GM23338 (cell line): ENCODE measurements around the gene DGKD. TPM values are rescaled to one million over a fixed set of nuclear protein-coding genes. Genes with fewer than 3 reads are reported as not detected.

Source experiments
- ATAC-seq: fragments of 200-7000 bp; cut with Tn5 transposase; 3 replicates; pipeline ENCODE4 v1.9.1; 2020
- DNase-seq: peaks from one replicate; pipeline ENCODE4 v3.0.0-alpha.2; 2015; ENCODE audit warnings: low spot score
- H2AFZ ChIP-seq: fragments of 200-600 bp; sonication (generic); 2 replicates; pipeline ENCODE4 v1.8.0; 2016; ENCODE audit warnings: antibody characterized with exemption, mild to moderate bottlenecking, moderate library complexity
- H3F3A ChIP-seq: fragments of 200-600 bp; sonication (generic); replicated peaks from 2 replicates; pipeline ENCODE4 v1.8.0; 2017; ENCODE audit warnings: antibody characterized with exemption, mixed run types, low read depth
- H3K27ac ChIP-seq: fragments of 200-600 bp; sonication (generic); 2 replicates; pipeline ENCODE4 v1.6.1; 2016; ENCODE audit warnings: low read depth
- H3K27me3 ChIP-seq: fragments of 200-600 bp; sonication (generic); 2 replicates; pipeline ENCODE4 v1.8.0; 2016; ENCODE audit warnings: mild to moderate bottlenecking, mixed run types, moderate library complexity; ENCODE audit not compliant: insufficient read depth
- H3K36me3 ChIP-seq: fragments of 200-600 bp; sonication (generic); 2 replicates; pipeline ENCODE4 v1.8.0; 2016; ENCODE audit warnings: mild to moderate bottlenecking; ENCODE audit not compliant: insufficient read depth
- H3K4me1 ChIP-seq: fragments of 200-600 bp; sonication (generic); 2 replicates; pipeline ENCODE4 v1.8.0; 2016; ENCODE audit warnings: mild to moderate bottlenecking, moderate library complexity; ENCODE audit not compliant: insufficient read depth
- H3K4me2 ChIP-seq: fragments of 200-600 bp; sonication (generic); 2 replicates; pipeline ENCODE4 v1.7.1; 2017; ENCODE audit warnings: mixed run types
- H3K4me3 ChIP-seq: fragments of 200-600 bp; sonication (generic); 2 replicates; pipeline ENCODE4 v1.6.1; 2016; ENCODE audit warnings: mixed run types
- H3K79me2 ChIP-seq: fragments of 200-600 bp; sonication (generic); replicated peaks from 2 replicates; pipeline ENCODE4 v1.8.0; 2017; ENCODE audit warnings: mild to moderate bottlenecking; ENCODE audit not compliant: insufficient read depth
- H3K9me2 ChIP-seq: fragments of 200-600 bp; sonication (generic); 2 replicates; pipeline ENCODE4 v1.8.0; 2017; ENCODE audit not compliant: insufficient read depth
- H4K20me1 ChIP-seq: fragments of 200-600 bp; sonication (generic); replicated peaks from 2 replicates; pipeline ENCODE4 v1.8.0; 2017; ENCODE audit warnings: mild to moderate bottlenecking; ENCODE audit not compliant: insufficient read depth
- H3K27ac Mint-ChIP-seq: 2 replicates; pipeline ENCODE4 v1.8.0; 2020; ENCODE audit warnings: inconsistent platforms, mild to moderate bottlenecking, moderate library complexity, mixed read lengths
- H3K27me3 Mint-ChIP-seq: 3 replicates; pipeline ENCODE4 v1.8.0; 2022; ENCODE audit warnings: low read depth, mild to moderate bottlenecking, moderate library complexity, mixed read lengths, inconsistent platforms; ENCODE audit not compliant: insufficient read depth, poor library complexity
- H3K36me3 Mint-ChIP-seq: 3 replicates; pipeline ENCODE4 v1.8.0; 2021; ENCODE audit warnings: low read depth, mild to moderate bottlenecking, inconsistent platforms, moderate library complexity, mixed read lengths
- H3K4me1 Mint-ChIP-seq: 3 replicates; pipeline ENCODE4 v1.8.0; 2020; ENCODE audit warnings: mild to moderate bottlenecking, inconsistent platforms, mixed read lengths
- H3K4me3 Mint-ChIP-seq: 3 replicates; pipeline ENCODE4 v1.8.0; 2021; ENCODE audit warnings: moderate library complexity, mild to moderate bottlenecking, inconsistent platforms, mixed read lengths
- H3K9me3 Mint-ChIP-seq: 3 replicates; pipeline ENCODE4 v1.8.0; 2020; ENCODE audit warnings: moderate library complexity, mild to moderate bottlenecking, inconsistent platforms, mixed read lengths
- CREB1 ChIP-seq: fragments of 250-450 bp; sonication (Bioruptor Pico); IDR thresholded peaks from 2 replicates; pipeline ENCODE4 v1.5.0; 2020; ENCODE audit warnings: low read depth, mild to moderate bottlenecking, moderate library complexity
- CTCF ChIP-seq, 2 experiments: fragments of 200-600 bp in 1 of 2; sonication (generic) in 1 of 2; conservative IDR thresholded peaks; 2 replicates each; pipeline versions ENCODE4 v1.5.1 to v1.6.1; 2016 to 2017; ENCODE audit warnings: antibody characterized with exemption in 2 of 2, low read depth in 2 of 2, mild to moderate bottlenecking in 2 of 2, moderate library complexity in 1 of 2
- EZH2 ChIP-seq: fragments of 200-600 bp; sonication (generic); IDR thresholded peaks from one replicate; pipeline ENCODE4 v1.8.0; 2017; ENCODE audit warnings: antibody characterized with exemption, mild to moderate bottlenecking, low read depth; ENCODE audit not compliant: unreplicated experiment
- EZH2phosphoT487 ChIP-seq: fragments of 200-600 bp; sonication (generic); IDR thresholded peaks from one replicate; pipeline ENCODE4 v1.8.1; 2018; ENCODE audit warnings: antibody characterized with exemption; ENCODE audit not compliant: unreplicated experiment
- JUNB ChIP-seq: IDR thresholded peaks from one replicate; pipeline ENCODE4 v1.6.1; 2016; ENCODE audit warnings: antibody characterized with exemption; ENCODE audit not compliant: unreplicated experiment
- NANOG ChIP-seq: IDR thresholded peaks from 2 replicates; pipeline ENCODE4 v1.6.1; 2016; ENCODE audit warnings: antibody characterized with exemption, borderline replicate concordance
- POLR2AphosphoS5 ChIP-seq: IDR thresholded peaks from 2 replicates; pipeline ENCODE4 v1.6.1; 2016; ENCODE audit warnings: antibody characterized with exemption, low read depth
- STAT1 ChIP-seq: IDR thresholded peaks from one replicate; pipeline ENCODE4 v1.6.1; 2016; ENCODE audit warnings: antibody characterized with exemption; ENCODE audit not compliant: unreplicated experiment
- ZNF331 ChIP-seq: fragments of 250-450 bp; sonication (Bioruptor Pico); IDR thresholded peaks from 2 replicates; pipeline ENCODE4 v1.5.0; 2020; ENCODE audit warnings: low read depth, mild to moderate bottlenecking, moderate library complexity
- polyA plus RNA-seq: library from polyadenylated mRNA; unstranded; fragments of >200 nt; fragmentation: Nextera tagmentation; extraction: Ambion mirVana; gene quantifications from 2 replicates; pipeline ENCODE4 v1.2.1, GENCODE V29; 2016
- total RNA-seq: library from RNA; depleted of rRNA; stranded (reverse); fragments of >200 nt; shearing (Covaris generic); gene quantifications from 2 replicates; pipeline ENCODE4 v1.2.3, GENCODE V29; 2014
- TF ChIP-seq, protein P1 (sequence below): IDR thresholded peaks from one replicate; pipeline ENCODE4 v1.6.1; 2018; ENCODE audit warnings: antibody characterized with exemption; ENCODE audit not compliant: unreplicated experiment

Gene DGKD
- total and polyA plus RNA-seq, 2 experiments from 2014 or later: 11.1 to 23.4 TPM

DNA sequence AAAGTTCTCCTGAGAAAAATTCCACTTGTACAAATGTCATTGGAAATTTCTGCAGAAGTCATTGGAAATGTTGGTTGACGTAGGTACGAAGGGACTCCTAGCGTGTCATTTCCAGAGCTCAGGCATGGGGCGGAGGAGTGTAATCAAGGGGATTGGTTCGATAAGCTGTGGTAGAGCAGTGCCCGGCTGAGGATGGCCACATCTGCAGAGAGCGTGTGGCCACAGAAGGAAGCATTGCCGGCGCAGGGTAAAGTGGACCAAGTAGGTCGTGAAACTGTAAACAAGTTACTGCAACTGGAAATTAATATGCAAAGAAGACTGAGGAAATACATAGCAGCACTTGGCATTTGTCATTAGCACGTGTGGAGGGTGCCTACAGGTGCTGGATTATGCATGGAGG, 101.8 kb downstream of the DGKD start:
- H3K9me3 Mint-ChIP-seq: no peaks in the 10 kb centered on the region; the same call in 2 of the 3 replicates
- H3K27me3 ChIP-seq: no peaks in the 10 kb centered on the region
- no peaks in the 10 kb centered on the region for H3K4me1 ChIP-seq
- no peaks in the 10 kb centered on the region for H3K4me1 Mint-ChIP-seq
- H2AFZ ChIP-seq: no peak overlapping the region
- no peaks in the 10 kb centered on the region for H4K20me1 ChIP-seq
- peaks cover 24% of the 10 kb centered on the region for H3K36me3 Mint-ChIP-seq
- H3K4me2 ChIP-seq: no peak overlapping the region
- no peak overlapping the region for H3K4me3 ChIP-seq
- H3K27me3 Mint-ChIP-seq: peaks cover 8% of the 10 kb centered on the region
- TF ChIP-seq JUNB: no peak
- no peak for TF ChIP-seq CREB1 (CRISPR knock-in tag)
- TF ChIP-seq NANOG: no peak
- TF ChIP-seq STAT1: no peak
- TF ChIP-seq, protein P1, sequence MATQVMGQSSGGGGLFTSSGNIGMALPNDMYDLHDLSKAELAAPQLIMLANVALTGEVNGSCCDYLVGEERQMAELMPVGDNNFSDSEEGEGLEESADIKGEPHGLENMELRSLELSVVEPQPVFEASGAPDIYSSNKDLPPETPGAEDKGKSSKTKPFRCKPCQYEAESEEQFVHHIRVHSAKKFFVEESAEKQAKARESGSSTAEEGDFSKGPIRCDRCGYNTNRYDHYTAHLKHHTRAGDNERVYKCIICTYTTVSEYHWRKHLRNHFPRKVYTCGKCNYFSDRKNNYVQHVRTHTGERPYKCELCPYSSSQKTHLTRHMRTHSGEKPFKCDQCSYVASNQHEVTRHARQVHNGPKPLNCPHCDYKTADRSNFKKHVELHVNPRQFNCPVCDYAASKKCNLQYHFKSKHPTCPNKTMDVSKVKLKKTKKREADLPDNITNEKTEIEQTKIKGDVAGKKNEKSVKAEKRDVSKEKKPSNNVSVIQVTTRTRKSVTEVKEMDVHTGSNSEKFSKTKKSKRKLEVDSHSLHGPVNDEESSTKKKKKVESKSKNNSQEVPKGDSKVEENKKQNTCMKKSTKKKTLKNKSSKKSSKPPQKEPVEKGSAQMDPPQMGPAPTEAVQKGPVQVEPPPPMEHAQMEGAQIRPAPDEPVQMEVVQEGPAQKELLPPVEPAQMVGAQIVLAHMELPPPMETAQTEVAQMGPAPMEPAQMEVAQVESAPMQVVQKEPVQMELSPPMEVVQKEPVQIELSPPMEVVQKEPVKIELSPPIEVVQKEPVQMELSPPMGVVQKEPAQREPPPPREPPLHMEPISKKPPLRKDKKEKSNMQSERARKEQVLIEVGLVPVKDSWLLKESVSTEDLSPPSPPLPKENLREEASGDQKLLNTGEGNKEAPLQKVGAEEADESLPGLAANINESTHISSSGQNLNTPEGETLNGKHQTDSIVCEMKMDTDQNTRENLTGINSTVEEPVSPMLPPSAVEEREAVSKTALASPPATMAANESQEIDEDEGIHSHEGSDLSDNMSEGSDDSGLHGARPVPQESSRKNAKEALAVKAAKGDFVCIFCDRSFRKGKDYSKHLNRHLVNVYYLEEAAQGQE: no peak
- no peak for TF ChIP-seq EZH2phosphoT487
- TF ChIP-seq POLR2AphosphoS5: no peak
- TF ChIP-seq EZH2: no peak
- H3K79me2 ChIP-seq: no peaks in the 10 kb centered on the region
- DNase-seq: no peak
- H3K9me2 ChIP-seq: no peaks in the 10 kb centered on the region
- no peak overlapping the region for H3K27ac ChIP-seq
- no peak for ATAC-seq
- H3K27ac Mint-ChIP-seq: no peak overlapping the region
- H3K4me3 Mint-ChIP-seq: no peak overlapping the region
- H3K36me3 ChIP-seq: peaks cover 9% of the 10 kb centered on the region; the same call in 1 of the 2 replicates
- no peaks in the 10 kb centered on the region for H3F3A ChIP-seq

DNA sequence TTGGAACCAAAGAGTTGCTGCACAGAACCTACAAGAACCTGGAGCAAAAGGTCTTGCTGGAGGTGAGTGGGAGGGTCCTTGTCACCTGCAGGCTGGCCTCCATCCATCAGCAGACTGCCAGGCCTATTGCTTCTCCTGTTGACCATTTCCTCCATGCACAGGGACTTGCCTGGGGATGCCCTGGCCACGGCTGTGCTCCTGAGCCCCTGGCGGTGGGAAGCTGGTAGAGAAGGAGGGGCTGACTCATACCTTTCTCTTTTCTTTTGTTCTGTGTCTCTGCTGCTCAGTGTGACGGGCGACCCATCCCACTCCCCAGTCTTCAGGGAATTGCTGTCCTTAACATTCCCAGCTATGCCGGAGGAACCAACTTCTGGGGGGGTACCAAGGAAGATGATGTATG, 102.6 kb downstream of the DGKD start:
- no peaks in the 10 kb centered on the region for H4K20me1 ChIP-seq
- peaks cover 9% of the 10 kb centered on the region; the same call in 1 of the 2 replicates for H3K36me3 ChIP-seq
- TF ChIP-seq CTCF (conservative IDR thresholded peaks at IDR 0.05; ENCODE audit: low read depth in 2 of 2) (no peak), CREB1 (CRISPR knock-in tag) (no peak), ZNF331 (CRISPR knock-in tag) (no peak)
- TF ChIP-seq, protein P1: no peak
- H3K27me3 ChIP-seq: no peaks in the 10 kb centered on the region
- H3K4me2 ChIP-seq: no peak overlapping the region
- Mint-ChIP-seq H3K27ac (peak overlapping the region; percentile 76), H3K4me1 (no peaks in the 10 kb centered on the region; the same call in 2 of the 3 replicates), H3K36me3 (peaks cover 27% of the 10 kb centered on the region), H3K27me3 (peaks cover 8% of the 10 kb centered on the region), H3K9me3 (no peaks in the 10 kb centered on the region; the same call in 2 of the 3 replicates), H3K4me3 (no peak overlapping the region)
- H3K4me3 ChIP-seq: no peak overlapping the region
- DNase-seq (no peak), ATAC-seq (peak; percentile 75)
- no peaks in the 10 kb centered on the region for H3F3A ChIP-seq
- no peak overlapping the region for H3K27ac ChIP-seq
- no peaks in the 10 kb centered on the region for H3K79me2 ChIP-seq
- no peaks in the 10 kb centered on the region for H3K4me1 ChIP-seq
- no peak overlapping the region for H2AFZ ChIP-seq
- H3K9me2 ChIP-seq: no peaks in the 10 kb centered on the region
